H1 (cell line): Measurements from ENCODE around the gene TBC1D22A. TPM values are rescaled to one million over a fixed set of nuclear protein-coding genes. Genes with fewer than 3 reads are reported as not detected.

Experiments
- ASH2L ChIP-seq: fragments of 200-600, 300-600 bp; sonication (generic); IDR thresholded peaks from one replicate; pipeline ENCODE4 v1.7.1; 2017; ENCODE audit warnings: low read length
- CHD1 ChIP-seq: IDR thresholded peaks from 2 replicates; pipeline ENCODE4 v1.6.1; 2012; ENCODE audit warnings: low read depth, low read length, improper control_type of control experiment
- CTBP2 ChIP-seq: IDR thresholded peaks from 2 replicates; pipeline ENCODE4 v1.7.0; 2011; ENCODE audit warnings: borderline replicate concordance, mild to moderate bottlenecking, moderate library complexity, mixed read lengths, low read length; ENCODE audit not compliant: insufficient read depth, insufficient read length
- HDAC6 ChIP-seq: IDR thresholded peaks from one replicate; pipeline ENCODE4 v1.7.1; 2012; ENCODE audit warnings: low read depth, mild to moderate bottlenecking, inconsistent platforms, low read length, moderate library complexity
- KDM5A ChIP-seq: fragments of 200-600 bp; IDR thresholded peaks from 2 replicates; pipeline ENCODE4 v1.7.1; 2012; ENCODE audit warnings: mild to moderate bottlenecking, low read length, inconsistent platforms, mixed read lengths
- SP2 ChIP-seq: IDR thresholded peaks from 2 replicates; pipeline ENCODE4 v1.6.1; 2012; ENCODE audit warnings: mild to moderate bottlenecking, low read length, inconsistent platforms
- TEAD4 ChIP-seq: IDR thresholded peaks from 2 replicates; pipeline ENCODE4 v1.6.1; 2012; ENCODE audit warnings: low read depth, low read length, inconsistent platforms, mixed read lengths
- YY1 ChIP-seq: IDR thresholded peaks from 2 replicates; pipeline ENCODE4 v1.6.1; 2011; ENCODE audit warnings: low read depth, mild to moderate bottlenecking, low read length
- polyA plus RNA-seq, 7 experiments: library from polyadenylated mRNA; depleted of rRNA in 3 of 7; stranded (reverse) in 5 of 7; unstranded in 2 of 7; fragments of >200 nt in 5 of 7; fragments of 200-250 nt in 2 of 7; gene quantifications; 1 replicate in 5 of 7; 2 replicates in 1 of 7; 4 replicates in 1 of 7; pipeline versions ENCODE4 v1.2.1 to v1.2.3, GENCODE V29; 2011 to 2013; ENCODE audit warnings: missing spikeins in 2 of 7, mixed read lengths in 2 of 7
- total RNA-seq: library from RNA; stranded (reverse); fragmentation: NEBNext Ultra II Directional; extraction: Animal tissue kit (Norgen Biotek cat#: 25700); gene quantifications from 2 replicates; pipeline ENCODE4 v1.2.1, GENCODE V29; 2021
- TF ChIP-seq, protein P1 (sequence below): fragments of 300-600 bp; sonication (generic); IDR thresholded peaks from 2 replicates; pipeline ENCODE4 v1.7.1; 2012; ENCODE audit warnings: low read length, moderate library complexity, mild to moderate bottlenecking, inconsistent platforms; ENCODE audit not compliant: insufficient replicate concordance
- TF ChIP-seq, protein P2 (sequence below), 3 experiments: IDR thresholded peaks; 1 replicate in 2 of 3; 2 replicates in 1 of 3; pipeline versions ENCODE4 v1.5.1 to v1.6.1; 2011; ENCODE audit warnings: low read length in 3 of 3, mild to moderate bottlenecking in 3 of 3, inconsistent platforms in 2 of 3, low read depth in 1 of 3, moderate library complexity in 1 of 3; ENCODE audit not compliant: insufficient read depth in 1 of 3; ENCODE audit errors: control extremely low read depth in 1 of 3

TBC1D22A gene
- total and polyA plus RNA-seq, 2 of the 8 experiments (the other 6 are each of a cell fraction or from before 2014, with no cell fraction given) = 11.9 to 18.4 TPM

DNA sequence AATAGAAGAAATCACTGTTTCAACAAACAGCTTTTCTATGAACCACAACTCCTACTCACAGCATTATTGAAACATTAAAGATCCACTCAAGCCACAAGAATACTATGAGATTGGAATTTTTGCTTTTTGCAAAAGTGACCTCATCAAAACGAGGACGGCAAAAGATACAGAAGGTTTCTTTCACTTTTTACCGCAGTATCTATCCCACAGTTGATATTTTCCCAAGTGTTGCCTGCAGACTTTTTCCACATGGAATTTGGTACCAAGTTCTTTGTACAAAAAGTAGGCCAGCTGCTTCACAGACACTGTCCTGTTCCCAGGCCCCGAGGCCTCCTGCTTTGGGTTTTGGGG, 204.0 kb downstream of the TBC1D22A start (continued):
- TF ChIP-seq, protein P1, sequence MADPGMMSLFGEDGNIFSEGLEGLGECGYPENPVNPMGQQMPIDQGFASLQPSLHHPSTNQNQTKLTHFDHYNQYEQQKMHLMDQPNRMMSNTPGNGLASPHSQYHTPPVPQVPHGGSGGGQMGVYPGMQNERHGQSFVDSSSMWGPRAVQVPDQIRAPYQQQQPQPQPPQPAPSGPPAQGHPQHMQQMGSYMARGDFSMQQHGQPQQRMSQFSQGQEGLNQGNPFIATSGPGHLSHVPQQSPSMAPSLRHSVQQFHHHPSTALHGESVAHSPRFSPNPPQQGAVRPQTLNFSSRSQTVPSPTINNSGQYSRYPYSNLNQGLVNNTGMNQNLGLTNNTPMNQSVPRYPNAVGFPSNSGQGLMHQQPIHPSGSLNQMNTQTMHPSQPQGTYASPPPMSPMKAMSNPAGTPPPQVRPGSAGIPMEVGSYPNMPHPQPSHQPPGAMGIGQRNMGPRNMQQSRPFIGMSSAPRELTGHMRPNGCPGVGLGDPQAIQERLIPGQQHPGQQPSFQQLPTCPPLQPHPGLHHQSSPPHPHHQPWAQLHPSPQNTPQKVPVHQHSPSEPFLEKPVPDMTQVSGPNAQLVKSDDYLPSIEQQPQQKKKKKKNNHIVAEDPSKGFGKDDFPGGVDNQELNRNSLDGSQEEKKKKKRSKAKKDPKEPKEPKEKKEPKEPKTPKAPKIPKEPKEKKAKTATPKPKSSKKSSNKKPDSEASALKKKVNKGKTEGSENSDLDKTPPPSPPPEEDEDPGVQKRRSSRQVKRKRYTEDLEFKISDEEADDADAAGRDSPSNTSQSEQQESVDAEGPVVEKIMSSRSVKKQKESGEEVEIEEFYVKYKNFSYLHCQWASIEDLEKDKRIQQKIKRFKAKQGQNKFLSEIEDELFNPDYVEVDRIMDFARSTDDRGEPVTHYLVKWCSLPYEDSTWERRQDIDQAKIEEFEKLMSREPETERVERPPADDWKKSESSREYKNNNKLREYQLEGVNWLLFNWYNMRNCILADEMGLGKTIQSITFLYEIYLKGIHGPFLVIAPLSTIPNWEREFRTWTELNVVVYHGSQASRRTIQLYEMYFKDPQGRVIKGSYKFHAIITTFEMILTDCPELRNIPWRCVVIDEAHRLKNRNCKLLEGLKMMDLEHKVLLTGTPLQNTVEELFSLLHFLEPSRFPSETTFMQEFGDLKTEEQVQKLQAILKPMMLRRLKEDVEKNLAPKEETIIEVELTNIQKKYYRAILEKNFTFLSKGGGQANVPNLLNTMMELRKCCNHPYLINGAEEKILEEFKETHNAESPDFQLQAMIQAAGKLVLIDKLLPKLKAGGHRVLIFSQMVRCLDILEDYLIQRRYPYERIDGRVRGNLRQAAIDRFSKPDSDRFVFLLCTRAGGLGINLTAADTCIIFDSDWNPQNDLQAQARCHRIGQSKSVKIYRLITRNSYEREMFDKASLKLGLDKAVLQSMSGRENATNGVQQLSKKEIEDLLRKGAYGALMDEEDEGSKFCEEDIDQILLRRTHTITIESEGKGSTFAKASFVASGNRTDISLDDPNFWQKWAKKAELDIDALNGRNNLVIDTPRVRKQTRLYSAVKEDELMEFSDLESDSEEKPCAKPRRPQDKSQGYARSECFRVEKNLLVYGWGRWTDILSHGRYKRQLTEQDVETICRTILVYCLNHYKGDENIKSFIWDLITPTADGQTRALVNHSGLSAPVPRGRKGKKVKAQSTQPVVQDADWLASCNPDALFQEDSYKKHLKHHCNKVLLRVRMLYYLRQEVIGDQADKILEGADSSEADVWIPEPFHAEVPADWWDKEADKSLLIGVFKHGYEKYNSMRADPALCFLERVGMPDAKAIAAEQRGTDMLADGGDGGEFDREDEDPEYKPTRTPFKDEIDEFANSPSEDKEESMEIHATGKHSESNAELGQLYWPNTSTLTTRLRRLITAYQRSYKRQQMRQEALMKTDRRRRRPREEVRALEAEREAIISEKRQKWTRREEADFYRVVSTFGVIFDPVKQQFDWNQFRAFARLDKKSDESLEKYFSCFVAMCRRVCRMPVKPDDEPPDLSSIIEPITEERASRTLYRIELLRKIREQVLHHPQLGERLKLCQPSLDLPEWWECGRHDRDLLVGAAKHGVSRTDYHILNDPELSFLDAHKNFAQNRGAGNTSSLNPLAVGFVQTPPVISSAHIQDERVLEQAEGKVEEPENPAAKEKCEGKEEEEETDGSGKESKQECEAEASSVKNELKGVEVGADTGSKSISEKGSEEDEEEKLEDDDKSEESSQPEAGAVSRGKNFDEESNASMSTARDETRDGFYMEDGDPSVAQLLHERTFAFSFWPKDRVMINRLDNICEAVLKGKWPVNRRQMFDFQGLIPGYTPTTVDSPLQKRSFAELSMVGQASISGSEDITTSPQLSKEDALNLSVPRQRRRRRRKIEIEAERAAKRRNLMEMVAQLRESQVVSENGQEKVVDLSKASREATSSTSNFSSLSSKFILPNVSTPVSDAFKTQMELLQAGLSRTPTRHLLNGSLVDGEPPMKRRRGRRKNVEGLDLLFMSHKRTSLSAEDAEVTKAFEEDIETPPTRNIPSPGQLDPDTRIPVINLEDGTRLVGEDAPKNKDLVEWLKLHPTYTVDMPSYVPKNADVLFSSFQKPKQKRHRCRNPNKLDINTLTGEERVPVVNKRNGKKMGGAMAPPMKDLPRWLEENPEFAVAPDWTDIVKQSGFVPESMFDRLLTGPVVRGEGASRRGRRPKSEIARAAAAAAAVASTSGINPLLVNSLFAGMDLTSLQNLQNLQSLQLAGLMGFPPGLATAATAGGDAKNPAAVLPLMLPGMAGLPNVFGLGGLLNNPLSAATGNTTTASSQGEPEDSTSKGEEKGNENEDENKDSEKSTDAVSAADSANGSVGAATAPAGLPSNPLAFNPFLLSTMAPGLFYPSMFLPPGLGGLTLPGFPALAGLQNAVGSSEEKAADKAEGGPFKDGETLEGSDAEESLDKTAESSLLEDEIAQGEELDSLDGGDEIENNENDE = no peak
- no peak for TF ChIP-seq KDM5A
- TF ChIP-seq, protein P2, sequence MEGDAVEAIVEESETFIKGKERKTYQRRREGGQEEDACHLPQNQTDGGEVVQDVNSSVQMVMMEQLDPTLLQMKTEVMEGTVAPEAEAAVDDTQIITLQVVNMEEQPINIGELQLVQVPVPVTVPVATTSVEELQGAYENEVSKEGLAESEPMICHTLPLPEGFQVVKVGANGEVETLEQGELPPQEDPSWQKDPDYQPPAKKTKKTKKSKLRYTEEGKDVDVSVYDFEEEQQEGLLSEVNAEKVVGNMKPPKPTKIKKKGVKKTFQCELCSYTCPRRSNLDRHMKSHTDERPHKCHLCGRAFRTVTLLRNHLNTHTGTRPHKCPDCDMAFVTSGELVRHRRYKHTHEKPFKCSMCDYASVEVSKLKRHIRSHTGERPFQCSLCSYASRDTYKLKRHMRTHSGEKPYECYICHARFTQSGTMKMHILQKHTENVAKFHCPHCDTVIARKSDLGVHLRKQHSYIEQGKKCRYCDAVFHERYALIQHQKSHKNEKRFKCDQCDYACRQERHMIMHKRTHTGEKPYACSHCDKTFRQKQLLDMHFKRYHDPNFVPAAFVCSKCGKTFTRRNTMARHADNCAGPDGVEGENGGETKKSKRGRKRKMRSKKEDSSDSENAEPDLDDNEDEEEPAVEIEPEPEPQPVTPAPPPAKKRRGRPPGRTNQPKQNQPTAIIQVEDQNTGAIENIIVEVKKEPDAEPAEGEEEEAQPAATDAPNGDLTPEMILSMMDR (IDR thresholded peaks at IDR 0.05; ENCODE audit: control extremely low read depth in 1 of 3, insufficient read depth in 1 of 3, low read depth in 1 of 3, low read length in 3 of 3) = no peak
- TF ChIP-seq HDAC6 = no peak
- no peak for TF ChIP-seq ASH2L
- TF ChIP-seq YY1 = no peak
- TF ChIP-seq SP2 = no peak
- no peak for TF ChIP-seq CHD1
- TF ChIP-seq CTBP2 = no peak
- no peak for TF ChIP-seq TEAD4
